AG09319 (cell line): ENCODE data around the gene MAGED1.
"Not testable (repeated sequence)": the region's sequence is repeated elsewhere in the genome, so short reads cannot be mapped to it uniquely, and the experiment has no call there.

Source experiments
- DNase-seq: peaks from one replicate; pipeline ENCODE4 v3.0.0-alpha.2; 2010; ENCODE audit warnings: low read depth; ENCODE audit errors: extremely low read depth
- CTCF ChIP-seq: IDR thresholded peaks from 2 replicates; pipeline ENCODE4 v1.5.1; 2011; ENCODE audit warnings: low read depth, mild to moderate bottlenecking, inconsistent platforms, low read length, moderate library complexity

Gene MAGED1

DNA sequence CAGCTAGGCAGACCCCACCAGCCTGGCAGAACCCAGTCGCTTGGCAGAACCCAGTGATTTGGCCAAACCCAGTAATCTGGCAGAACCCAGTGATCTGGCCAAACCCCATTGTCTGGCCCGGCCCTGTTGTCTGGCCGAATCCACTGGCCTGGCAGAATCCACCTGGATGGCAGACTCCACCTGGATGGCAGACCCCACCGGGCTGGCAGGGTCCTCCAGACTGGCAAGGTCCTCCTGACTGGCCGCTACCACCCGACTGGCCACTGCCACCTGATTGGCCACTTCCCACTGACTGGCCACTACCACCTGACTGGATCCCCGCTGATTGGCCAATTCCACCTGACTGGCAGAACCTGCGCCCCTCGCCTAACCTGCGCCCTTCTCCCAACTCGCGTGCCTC, 3.2 kb downstream of the MAGED1 start:
- no peak for DNase-seq

GRCh38 chrX:51899741-51900140, 6.3 kb downstream of the MAGED1 start:
- no peak for TF ChIP-seq CTCF
- no peak for DNase-seq

More for the DNA sequence above, 3.2 kb downstream of the MAGED1 start:
- no peak for TF ChIP-seq CTCF

GRCh38 chrX:51902510-51903050, 9.2 kb downstream of the MAGED1 start:
- no peak for DNase-seq
- TF ChIP-seq CTCF: no peak

GRCh38 chrX:51905152-51905551, 11.7 kb downstream of the MAGED1 start:
- not testable (repeated sequence) for DNase-seq

GRCh38 chrX:51905711-51906110, 12.3 kb downstream of the MAGED1 start:
- no peak for TF ChIP-seq CTCF
- DNase-seq: no peak

GRCh38 chrX:51917604-51918003, 24.2 kb downstream of the MAGED1 start:
- no peak for TF ChIP-seq CTCF
- DNase-seq: no peak

- no peak for DNase-seq
- TF ChIP-seq CTCF: no peak
These were observed 29.1 kb downstream of the MAGED1 start for GRCh38 chrX:51922561-51922960.

DNA sequence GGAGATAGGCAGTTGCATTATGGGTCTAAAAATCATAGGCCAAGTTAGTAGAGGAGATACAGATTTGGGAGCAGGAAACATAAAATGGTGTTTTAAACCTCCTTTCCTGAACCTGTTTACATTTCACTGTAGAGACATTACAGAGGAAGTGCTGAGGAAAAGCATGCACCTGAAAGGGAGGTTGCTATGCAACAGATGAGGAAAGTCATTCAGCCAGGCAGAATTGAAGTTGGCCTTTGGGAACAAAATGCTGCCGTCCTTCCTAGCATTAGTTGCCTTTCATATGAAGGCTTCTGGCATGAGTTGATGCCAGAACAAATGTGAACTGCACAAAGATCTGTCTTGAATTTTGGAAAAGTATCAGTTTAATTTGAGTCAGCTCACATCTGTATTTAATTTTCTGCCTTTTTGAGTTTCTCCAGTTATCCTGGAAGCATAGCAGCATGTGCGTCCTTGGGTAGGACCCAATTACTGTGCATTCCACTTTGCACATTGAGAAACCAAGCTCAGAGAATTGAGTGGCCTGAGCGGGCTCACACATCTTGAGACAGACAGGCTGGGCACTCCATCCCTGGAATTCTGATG, 38.2 kb downstream of the MAGED1 start:
- peak; percentile 15 for DNase-seq

More for the DNA sequence above, 38.2 kb downstream of the MAGED1 start:
- no peak for TF ChIP-seq CTCF
